Upper lobe of left lung (tissue), 6 donors: ENCODE results near the gene PLCB1. TPM values are rescaled to one million over a fixed set of nuclear protein-coding genes. Genes with fewer than 3 reads are reported as not detected.

Source experiments
- ATAC-seq, 2 donors: fragments of 200-7000 bp; cut with Tn5 transposase; one replicate each; pipeline ENCODE4 v1.9.1; 2022; ENCODE audit warnings: mild to moderate bottlenecking in 2 of 2, moderate library complexity in 2 of 2; ENCODE audit not compliant: low FRiP score in 2 of 2
- DNase-seq, 2 donors: peaks; one replicate each; pipeline ENCODE4 v3.0.0-alpha.2; 2019 to 2020
- H3K27ac ChIP-seq, 4 donors: fragments of 200-600 bp; sonication (generic); one replicate each; pipeline ENCODE4 v1.5.1; 2016 to 2019
- H3K27me3 ChIP-seq, 4 donors: fragments of 200-600 bp; sonication (generic); one replicate each; pipeline ENCODE4 v1.5.1; 2017 to 2019
- H3K36me3 ChIP-seq, 4 donors: fragments of 200-600 bp; sonication (generic); one replicate each; pipeline ENCODE4 v1.5.1; 2016 to 2019
- H3K4me1 ChIP-seq, 4 donors: fragments of 200-600 bp; sonication (generic); one replicate each; pipeline ENCODE4 v1.5.1; 2018 to 2019
- H3K4me3 ChIP-seq, 4 donors: fragments of 200-600 bp; sonication (generic); one replicate each; pipeline ENCODE4 v1.5.1; 2017 to 2019; ENCODE audit warnings: mild to moderate bottlenecking in 2 of 4, moderate library complexity in 1 of 4
- H3K9me3 ChIP-seq, 4 donors: fragments of 200-600 bp; sonication (generic); one replicate each; pipeline ENCODE4 v1.5.1; 2018 to 2019
- EP300 ChIP-seq, 4 donors: sonication (generic); formaldehyde crosslinking; IDR thresholded peaks; one replicate each; pipeline ENCODE4 v1.5.1; 2017; ENCODE audit warnings: antibody characterized with exemption in 4 of 4, control low read depth in 2 of 4
- POLR2A ChIP-seq, 4 donors: fragments of 450-650 bp; IDR thresholded peaks; one replicate each; pipeline ENCODE4 v1.5.1; 2016 to 2017; ENCODE audit warnings: antibody characterized with exemption in 4 of 4, mild to moderate bottlenecking in 2 of 4
- POLR2AphosphoS5 ChIP-seq, 2 donors: sonication (generic); formaldehyde crosslinking; IDR thresholded peaks; one replicate each; pipeline ENCODE4 v1.5.1; 2017; ENCODE audit warnings: antibody characterized with exemption in 2 of 2
- WGBS, 2 donors: methylation state at CpG; one replicate each; pipeline ENCODE4 v1.1.5; 2017 to 2018; 5-methylcytosine and 5-hydroxymethylcytosine counted together
- total RNA-seq, 6 donors: library from RNA; depleted of rRNA in 4 of 6; stranded (reverse); fragments of >200 nt in 4 of 6; gene quantifications; one replicate each; pipeline versions ENCODE4 v1.1.0 to v1.2.1, GENCODE V29; 2016 to 2021
- TF ChIP-seq, protein P1 (sequence below), 6 experiments: fragments of 450-650 bp in 4 of 6; fragments of 200-600 bp in 2 of 6; sonication (generic) in 2 of 6; IDR thresholded peaks; one replicate each; pipeline ENCODE4 v1.5.1; 2016 to 2019; ENCODE audit warnings: antibody characterized with exemption in 6 of 6
- donor health status: DM: no; HTN: no; CAD: no; lungs with moderate emphysema.
- donor health status: DM: no; HTN: yes; CAD: no; lungs with severe emphysema.

Gene PLCB1
- total RNA-seq, 6 donors from 2014 or later = 4.8 to 26.2 (median 10.7) TPM

DNA sequence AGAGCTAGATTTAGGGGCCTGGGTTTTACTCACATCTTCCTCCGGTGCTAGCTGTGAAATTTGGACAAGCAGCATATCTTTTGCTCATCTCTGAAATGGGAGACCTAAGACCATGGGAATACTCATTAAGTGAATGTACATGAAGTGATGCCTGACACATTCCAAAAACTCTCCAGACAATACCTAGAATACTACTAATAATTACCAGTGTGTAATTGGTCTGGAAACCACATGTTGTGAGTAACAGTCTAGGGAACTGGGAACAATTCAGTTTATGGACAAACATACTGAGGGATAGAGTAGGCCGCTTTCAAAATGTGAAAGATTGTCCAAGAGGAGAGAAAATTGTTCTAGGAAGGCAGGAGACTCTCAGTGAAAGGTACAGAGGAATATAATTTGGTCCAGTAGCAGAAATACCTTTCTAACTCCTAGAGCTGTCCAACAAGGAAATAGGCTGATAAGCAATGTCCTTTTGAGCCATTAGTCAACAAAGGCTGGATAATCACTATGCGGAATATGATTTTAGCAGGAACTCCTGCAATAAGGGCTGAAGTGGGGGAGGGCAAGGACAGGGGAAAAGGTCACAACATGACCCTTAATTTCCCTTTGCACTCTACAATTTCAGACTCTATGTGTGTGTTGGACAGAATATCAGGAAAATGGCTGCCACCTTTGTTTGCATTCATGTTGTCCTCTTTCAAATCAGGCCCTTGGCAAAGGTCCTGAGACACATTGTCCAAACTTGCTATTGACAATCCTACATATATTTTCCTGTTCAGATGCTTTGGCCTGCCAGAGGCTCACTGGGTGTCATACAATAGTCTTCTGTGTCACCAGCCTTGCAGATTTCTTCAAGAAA, 315.4 kb downstream of the PLCB1 start:
- no peak overlapping the region for H3K4me3 ChIP-seq
- WGBS, 2 donors = 83 to 86% methylated on average over 3 of the region's 3 CpGs
- ATAC-seq (no peak), DNase-seq (no peak)
- no peaks in the 10 kb centered on the region for H3K27me3 ChIP-seq
- TF ChIP-seq EP300 (IDR thresholded peaks at IDR 0.05) (no peak), POLR2AphosphoS5 (IDR thresholded peaks at IDR 0.05) (no peak), POLR2A (IDR thresholded peaks at IDR 0.05) (no peak)
- TF ChIP-seq, protein P1, sequence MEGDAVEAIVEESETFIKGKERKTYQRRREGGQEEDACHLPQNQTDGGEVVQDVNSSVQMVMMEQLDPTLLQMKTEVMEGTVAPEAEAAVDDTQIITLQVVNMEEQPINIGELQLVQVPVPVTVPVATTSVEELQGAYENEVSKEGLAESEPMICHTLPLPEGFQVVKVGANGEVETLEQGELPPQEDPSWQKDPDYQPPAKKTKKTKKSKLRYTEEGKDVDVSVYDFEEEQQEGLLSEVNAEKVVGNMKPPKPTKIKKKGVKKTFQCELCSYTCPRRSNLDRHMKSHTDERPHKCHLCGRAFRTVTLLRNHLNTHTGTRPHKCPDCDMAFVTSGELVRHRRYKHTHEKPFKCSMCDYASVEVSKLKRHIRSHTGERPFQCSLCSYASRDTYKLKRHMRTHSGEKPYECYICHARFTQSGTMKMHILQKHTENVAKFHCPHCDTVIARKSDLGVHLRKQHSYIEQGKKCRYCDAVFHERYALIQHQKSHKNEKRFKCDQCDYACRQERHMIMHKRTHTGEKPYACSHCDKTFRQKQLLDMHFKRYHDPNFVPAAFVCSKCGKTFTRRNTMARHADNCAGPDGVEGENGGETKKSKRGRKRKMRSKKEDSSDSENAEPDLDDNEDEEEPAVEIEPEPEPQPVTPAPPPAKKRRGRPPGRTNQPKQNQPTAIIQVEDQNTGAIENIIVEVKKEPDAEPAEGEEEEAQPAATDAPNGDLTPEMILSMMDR (IDR thresholded peaks at IDR 0.05) = no peak
- no peaks in the 10 kb centered on the region for H3K9me3 ChIP-seq
- H3K4me1 ChIP-seq = no peaks in the 10 kb centered on the region
- no peaks in the 10 kb centered on the region for H3K36me3 ChIP-seq
- no peak overlapping the region for H3K27ac ChIP-seq

DNA sequence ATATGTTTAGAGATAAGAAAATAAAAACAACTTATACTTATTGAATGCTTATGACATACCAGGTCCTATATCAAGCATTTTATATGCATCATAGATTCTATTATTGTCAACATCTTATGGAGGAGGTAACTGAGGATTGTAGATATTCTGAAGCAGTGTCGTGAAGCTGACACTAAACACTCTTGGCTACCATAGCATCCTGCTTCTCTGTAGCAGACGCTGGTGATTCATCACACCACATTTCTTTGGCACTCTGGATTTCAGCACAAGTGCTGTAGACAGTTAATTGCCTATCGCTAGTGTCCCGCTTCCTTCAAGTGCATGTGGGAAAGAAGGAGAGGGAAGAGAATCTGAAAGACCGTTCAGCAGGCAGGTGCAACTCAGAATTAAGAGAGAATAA, 317.1 kb downstream of the PLCB1 start:
- Histone ChIP-seq H3K27ac (no peak overlapping the region), H3K4me1 (no peaks in the 10 kb centered on the region), H3K36me3 (no peaks in the 10 kb centered on the region), H3K4me3 (no peak overlapping the region), H3K9me3 (no peaks in the 10 kb centered on the region), H3K27me3 (no peaks in the 10 kb centered on the region)
- no peak for ATAC-seq
- no peak for TF ChIP-seq POLR2AphosphoS5 (IDR thresholded peaks at IDR 0.05)
- no peak for TF ChIP-seq EP300 (IDR thresholded peaks at IDR 0.05)
- TF ChIP-seq POLR2A (IDR thresholded peaks at IDR 0.05) = no peak
- TF ChIP-seq, protein P1 (IDR thresholded peaks at IDR 0.05) = no peak
- WGBS, 2 donors = 83 to 89% methylated on average over 5 of the region's 5 CpGs
- no peak for DNase-seq

DNA sequence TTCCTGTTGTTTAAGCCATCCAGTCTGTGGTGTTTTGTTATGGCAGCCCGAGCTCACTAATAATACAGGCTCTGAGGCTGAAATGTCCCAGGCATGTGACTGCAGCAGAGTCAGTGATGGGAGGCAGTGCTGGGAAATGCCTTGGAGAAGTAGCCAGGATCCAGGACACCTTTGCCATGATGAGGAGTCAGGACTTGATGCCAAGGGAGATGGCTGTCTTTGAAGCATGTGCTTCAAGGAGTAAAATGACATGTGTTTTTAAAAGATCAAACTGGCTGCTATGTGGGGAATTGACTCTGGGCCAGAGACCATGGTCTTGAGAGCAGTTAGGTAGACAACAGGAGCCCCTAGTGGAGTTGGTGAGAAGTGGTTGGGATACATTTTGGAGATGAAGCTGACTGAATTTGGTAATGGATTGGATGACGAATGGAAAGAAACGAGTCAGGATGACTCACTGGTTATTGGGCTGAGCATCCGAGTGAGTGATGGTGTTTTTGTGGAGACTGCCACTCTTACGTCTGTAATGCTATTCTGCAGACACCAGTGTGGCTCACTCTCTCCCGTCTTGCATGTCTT, 322.2 kb downstream of the PLCB1 start:
- DNase-seq = no peak
- ATAC-seq = peak in 1 of 2 donors; percentile 84
- Histone ChIP-seq H3K9me3 (no peaks in the 10 kb centered on the region), H3K27me3 (no peaks in the 10 kb centered on the region), H3K4me3 (no peak overlapping the region), H3K27ac (no peak overlapping the region), H3K4me1 (no peaks in the 10 kb centered on the region), H3K36me3 (no peaks in the 10 kb centered on the region)
- WGBS, 2 donors = 63 to 69% methylated on average over 6 of the region's 6 CpGs
- TF ChIP-seq, protein P1 (IDR thresholded peaks at IDR 0.05) = peak in 2 of 6 experiments; percentile 6 to 8
- TF ChIP-seq POLR2A (IDR thresholded peaks at IDR 0.05) = no peak

DNA sequence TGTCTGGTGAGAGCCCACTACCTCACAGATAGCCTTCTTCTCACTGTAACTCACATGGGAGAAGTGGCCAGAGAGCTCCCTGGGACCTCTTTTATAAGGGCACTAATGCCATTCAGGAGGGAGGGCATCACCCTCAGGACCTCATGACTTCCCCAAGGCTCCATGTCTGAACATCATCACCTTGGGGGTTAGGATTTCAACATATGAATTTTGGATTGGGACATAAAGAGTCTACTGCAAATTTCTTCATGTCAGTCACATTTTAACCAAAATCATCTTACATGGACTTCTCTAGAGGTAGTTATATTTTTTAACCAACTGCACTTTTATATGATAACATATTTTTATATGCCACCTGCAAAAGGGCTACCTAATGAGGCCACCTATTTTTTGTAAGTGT, 324.7 kb downstream of the PLCB1 start:
- Histone ChIP-seq H3K4me3 (no peak overlapping the region), H3K36me3 (no peaks in the 10 kb centered on the region), H3K27ac (no peak overlapping the region), H3K4me1 (no peaks in the 10 kb centered on the region), H3K27me3 (no peaks in the 10 kb centered on the region), H3K9me3 (no peaks in the 10 kb centered on the region)
- TF ChIP-seq POLR2AphosphoS5 (IDR thresholded peaks at IDR 0.05) (no peak), EP300 (IDR thresholded peaks at IDR 0.05) (no peak), POLR2A (IDR thresholded peaks at IDR 0.05) (no peak)
- TF ChIP-seq, protein P1 (IDR thresholded peaks at IDR 0.05) = no peak
- DNase-seq (no peak), ATAC-seq (no peak)
